Measurements from ENCODE around the gene LHX2.

DNA sequence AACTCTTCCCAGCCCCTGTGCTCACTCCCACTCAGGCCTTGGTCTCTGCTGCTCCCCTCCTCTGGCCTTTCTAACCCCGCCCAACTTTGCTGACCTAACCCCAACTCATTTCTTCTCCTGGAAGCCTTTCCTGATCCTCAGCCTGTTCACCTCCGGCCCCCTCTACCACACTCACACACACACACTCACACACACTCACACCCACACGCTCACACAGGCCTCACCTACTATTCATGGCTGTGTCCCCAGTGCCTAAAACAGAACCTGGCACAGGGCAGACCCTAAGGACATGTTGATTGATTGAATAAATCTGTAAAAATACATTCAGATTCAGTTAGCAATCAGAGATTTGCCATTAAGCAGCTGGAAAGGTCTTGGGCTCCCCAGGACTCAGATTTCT, 28.5 kb upstream of the LHX2 start:
- TF ChIP-seq ZMAT3 (CRISPR knock-in tag; conservative IDR thresholded peaks at IDR 0.05) (no peak), FIP1L1 (IDR thresholded peaks at IDR 0.05; ENCODE audit: borderline replicate concordance, insufficient read depth, low read depth, low read length) (no peak), RBFOX2 (IDR thresholded peaks at IDR 0.05; ENCODE audit: low read depth, low read length) (no peak), ZNF383 (CRISPR knock-in tag; IDR thresholded peaks at IDR 0.05; ENCODE audit: borderline replicate concordance) (no peak)
- TF ChIP-seq, protein P1, sequence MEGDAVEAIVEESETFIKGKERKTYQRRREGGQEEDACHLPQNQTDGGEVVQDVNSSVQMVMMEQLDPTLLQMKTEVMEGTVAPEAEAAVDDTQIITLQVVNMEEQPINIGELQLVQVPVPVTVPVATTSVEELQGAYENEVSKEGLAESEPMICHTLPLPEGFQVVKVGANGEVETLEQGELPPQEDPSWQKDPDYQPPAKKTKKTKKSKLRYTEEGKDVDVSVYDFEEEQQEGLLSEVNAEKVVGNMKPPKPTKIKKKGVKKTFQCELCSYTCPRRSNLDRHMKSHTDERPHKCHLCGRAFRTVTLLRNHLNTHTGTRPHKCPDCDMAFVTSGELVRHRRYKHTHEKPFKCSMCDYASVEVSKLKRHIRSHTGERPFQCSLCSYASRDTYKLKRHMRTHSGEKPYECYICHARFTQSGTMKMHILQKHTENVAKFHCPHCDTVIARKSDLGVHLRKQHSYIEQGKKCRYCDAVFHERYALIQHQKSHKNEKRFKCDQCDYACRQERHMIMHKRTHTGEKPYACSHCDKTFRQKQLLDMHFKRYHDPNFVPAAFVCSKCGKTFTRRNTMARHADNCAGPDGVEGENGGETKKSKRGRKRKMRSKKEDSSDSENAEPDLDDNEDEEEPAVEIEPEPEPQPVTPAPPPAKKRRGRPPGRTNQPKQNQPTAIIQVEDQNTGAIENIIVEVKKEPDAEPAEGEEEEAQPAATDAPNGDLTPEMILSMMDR (CRISPR knock-in tag; IDR thresholded peaks at IDR 0.05), result no peak

All from HepG2 (cell line).